Mammary epithelial cell (primary cell): ENCODE data around the gene DMRTA2.

Experiments
- EZH2 ChIP-seq: IDR thresholded peaks from 2 replicates; pipeline ENCODE4 v1.6.1; 2012; ENCODE audit warnings: low read length, inconsistent platforms, borderline replicate concordance
- TF ChIP-seq, protein P1 (sequence below), 2 donors: IDR thresholded peaks in 1 of 2; conservative IDR thresholded peaks in 1 of 2; 2 replicates each; pipeline ENCODE4 v1.5.1; 2011 to 2012; ENCODE audit warnings: inconsistent platforms in 2 of 2, low read length in 2 of 2, mild to moderate bottlenecking in 2 of 2, control low read depth in 1 of 2, low read depth in 1 of 2; ENCODE audit not compliant: insufficient read depth in 1 of 2; ENCODE audit errors: extremely low read depth in 1 of 2

DNA sequence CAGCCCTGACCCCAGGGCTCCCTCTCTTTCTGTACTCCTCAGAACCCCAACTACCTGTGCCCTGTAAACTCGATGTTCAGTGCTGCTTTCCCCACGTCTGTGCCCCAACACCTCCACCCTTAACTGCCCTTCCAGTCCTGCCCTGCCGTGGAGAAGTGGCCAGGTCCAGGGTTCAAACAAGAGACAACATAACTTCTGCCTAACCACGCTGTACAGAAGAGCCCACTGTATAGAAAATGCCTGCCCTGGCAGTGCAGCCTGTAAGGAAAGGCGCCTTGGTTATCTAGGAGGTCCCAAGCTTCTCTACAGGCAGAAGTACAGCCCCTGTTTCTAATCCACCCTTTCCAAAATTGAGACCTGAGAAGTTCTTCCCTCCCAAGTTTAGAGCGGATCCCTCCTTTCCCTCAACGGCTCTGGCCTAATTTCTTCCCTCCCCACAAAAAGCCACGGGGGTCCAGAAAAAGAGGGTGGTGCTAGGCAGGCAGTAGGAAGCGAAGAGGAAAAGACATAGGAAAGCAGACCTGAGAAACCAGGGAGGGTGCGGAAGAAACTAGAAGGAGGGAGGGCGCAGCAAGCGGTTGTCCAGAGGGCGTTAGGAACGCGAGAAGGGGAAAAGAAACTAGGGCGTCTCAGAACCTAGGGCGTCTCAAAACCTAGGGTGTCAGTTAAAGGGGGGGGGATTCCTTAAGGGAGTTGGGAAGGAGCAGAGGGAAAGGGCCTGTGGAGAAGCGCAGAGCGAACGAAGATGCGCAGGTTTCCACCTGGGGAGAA lies 3.2 kb downstream of the DMRTA2 start:
- TF ChIP-seq, protein P1, sequence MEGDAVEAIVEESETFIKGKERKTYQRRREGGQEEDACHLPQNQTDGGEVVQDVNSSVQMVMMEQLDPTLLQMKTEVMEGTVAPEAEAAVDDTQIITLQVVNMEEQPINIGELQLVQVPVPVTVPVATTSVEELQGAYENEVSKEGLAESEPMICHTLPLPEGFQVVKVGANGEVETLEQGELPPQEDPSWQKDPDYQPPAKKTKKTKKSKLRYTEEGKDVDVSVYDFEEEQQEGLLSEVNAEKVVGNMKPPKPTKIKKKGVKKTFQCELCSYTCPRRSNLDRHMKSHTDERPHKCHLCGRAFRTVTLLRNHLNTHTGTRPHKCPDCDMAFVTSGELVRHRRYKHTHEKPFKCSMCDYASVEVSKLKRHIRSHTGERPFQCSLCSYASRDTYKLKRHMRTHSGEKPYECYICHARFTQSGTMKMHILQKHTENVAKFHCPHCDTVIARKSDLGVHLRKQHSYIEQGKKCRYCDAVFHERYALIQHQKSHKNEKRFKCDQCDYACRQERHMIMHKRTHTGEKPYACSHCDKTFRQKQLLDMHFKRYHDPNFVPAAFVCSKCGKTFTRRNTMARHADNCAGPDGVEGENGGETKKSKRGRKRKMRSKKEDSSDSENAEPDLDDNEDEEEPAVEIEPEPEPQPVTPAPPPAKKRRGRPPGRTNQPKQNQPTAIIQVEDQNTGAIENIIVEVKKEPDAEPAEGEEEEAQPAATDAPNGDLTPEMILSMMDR (conservative IDR thresholded peaks at IDR 0.05 in 1 of 2, IDR thresholded peaks at IDR 0.05 in 1 of 2; ENCODE audit: extremely low read depth in 1 of 2, insufficient read depth in 1 of 2, low read depth in 1 of 2, low read length in 2 of 2), result no peak
- peak; percentile 93 for TF ChIP-seq EZH2
